ENCODE data around the gene WNK1. TPM values are rescaled to one million over a fixed set of nuclear protein-coding genes. Genes with fewer than 3 reads are reported as not detected.

The WNK1 gene
- total and polyA plus RNA-seq, 2 of the 8 experiments (the other 6 are each of a cell fraction or from before 2014, with no cell fraction given) = 88.2 to 157 TPM

DNA sequence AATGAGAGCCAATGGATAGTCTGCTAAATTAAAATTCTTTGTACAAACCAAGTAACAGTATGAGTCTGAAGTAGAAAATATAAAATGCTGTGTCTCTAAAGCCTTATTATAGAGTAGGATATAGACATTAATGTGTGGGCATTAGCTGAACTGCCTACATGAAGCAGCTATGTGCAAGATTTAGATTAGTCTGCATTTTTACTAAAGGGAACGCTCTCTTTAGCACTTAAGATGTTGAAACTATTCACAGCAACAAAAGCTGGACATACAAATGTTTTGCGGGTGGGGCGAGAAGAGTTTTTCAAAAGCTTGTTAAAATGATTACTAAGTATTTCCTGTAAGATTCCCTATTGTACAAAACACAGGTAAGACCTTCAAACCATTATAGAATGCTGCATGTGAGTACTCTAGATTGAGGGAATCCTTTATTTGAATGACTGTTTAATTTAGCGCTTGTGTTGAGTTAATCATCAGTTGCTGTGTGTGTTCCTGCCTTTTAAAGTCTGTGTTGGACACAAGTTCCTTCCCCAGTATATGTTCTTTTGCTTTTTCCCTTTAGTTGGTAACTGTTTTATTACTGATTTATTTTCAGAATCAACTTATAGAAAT is 110.0 kb downstream of the WNK1 start:
- Histone ChIP-seq H3K56ac (replicated peaks; ENCODE audit: insufficient read length, low read depth, low read length) (no peak overlapping the region), H2BK120ac (replicated peaks; ENCODE audit: low read depth, low read length) (no peak overlapping the region), H3K27me3 (replicated peaks in 1 of 4; ENCODE audit: control insufficient read depth in 3 of 4, extremely low read depth in 1 of 4, insufficient read depth in 3 of 4, low read length in 3 of 4) (no peaks in the 10 kb centered on the region), H4K91ac (replicated peaks; ENCODE audit: insufficient read length, low read length) (no peak overlapping the region), H2AFZ (ENCODE audit: low read length) (no peak overlapping the region), H2BK20ac (ENCODE audit: low read length) (no peak overlapping the region), H2BK15ac (ENCODE audit: low read length) (no peak overlapping the region), H3K23me2 (ENCODE audit: low read depth, low read length) (no peaks in the 10 kb centered on the region), H3K4me1 (replicated peaks in 1 of 4; ENCODE audit: control insufficient read depth in 3 of 4, insufficient read depth in 4 of 4, low read length in 3 of 4) (no peaks in the 10 kb centered on the region), H2BK5ac (ENCODE audit: low read depth, low read length) (no peak overlapping the region), H3K27ac (ENCODE audit: low read depth, low read length) (no peak overlapping the region), H3K9me3 (ENCODE audit: insufficient read depth in 2 of 2, low read depth in 1 of 2, low read length in 1 of 2) (no peaks in the 10 kb centered on the region), H4K5ac (ENCODE audit: insufficient read length, low read depth, low read length) (no peak overlapping the region), H3K4ac (replicated peaks; ENCODE audit: insufficient read length, low read depth, low read length) (no peak overlapping the region), H4K20me1 (replicated peaks in 1 of 2; ENCODE audit: control insufficient read depth in 1 of 2, insufficient read depth in 2 of 2, low read length in 2 of 2) (peaks cover 2% of the 10 kb centered on the region in 2 experiments), H3K79me1 (ENCODE audit: low read depth, low read length) (no peaks in the 10 kb centered on the region), H3K4me3 (ENCODE audit: extremely low read depth in 1 of 4, insufficient read depth in 2 of 4, low read depth in 3 of 4, low read length in 4 of 4) (no peak overlapping the region), H4K8ac (ENCODE audit: extremely low read depth, insufficient read depth, low read length) (no peak overlapping the region), H3K9ac (replicated peaks in 1 of 4; ENCODE audit: extremely low read depth in 1 of 4, low read depth in 3 of 4, low read length in 3 of 4) (no peak overlapping the region), H2BK12ac (ENCODE audit: low read depth, low read length) (no peak overlapping the region), H3K23ac (ENCODE audit: insufficient read length) (no peak overlapping the region), H3K79me2 (ENCODE audit: control insufficient read depth in 1 of 2, insufficient read depth in 2 of 2, low read length in 2 of 2) (no peaks in the 10 kb centered on the region), H3K36me3 (ENCODE audit: control insufficient read depth in 2 of 4, insufficient read depth in 4 of 4, low read length in 3 of 4) (peaks cover 6 to 44% (median 19%) of the 10 kb centered on the region in 4 experiments; a peak in 7 of 8 replicates), H3K4me2 (ENCODE audit: insufficient read depth in 1 of 2, low read depth in 2 of 2, low read length in 2 of 2) (no peak overlapping the region), H3K14ac (ENCODE audit: insufficient read length) (no peak overlapping the region), H2AK5ac (ENCODE audit: low read depth, low read length) (no peak overlapping the region), H3K18ac (ENCODE audit: extremely low read depth, low read length) (no peak overlapping the region)
- DNase-seq (ENCODE audit: low read depth in 1 of 2, low spot score in 2 of 2) = no peak
- CTCF ChIA-PET (ENCODE audit: partially characterized antibody) = interaction anchor here (0.5 to 1.6 kb wide), 3 partner anchors 12 to 691 kb away, joined by 3 to 5 read pairs (median 4); no protein-coding TSS in a partner anchor
- FAIRE-seq = no peak
- POLR2A ChIA-PET (ENCODE audit: partially characterized antibody) = interaction anchor here (1.0 kb wide), 1 partner anchor 47 kb away, joined by 3 read pairs; no protein-coding TSS in a partner anchor
- 92% methylated on average over 4 of the region's 4 CpGs; no CpG with 5 or more reads in 1 of the 2 experiments for WGBS, 2 experiments (ENCODE audit: extremely low coverage in 1 of 2, insufficient coverage in 1 of 2, insufficient read length in 1 of 2, insufficient replicate concordance in 2 of 2, low coverage in 1 of 2, low lambda C conversion rate in 2 of 2, missing lambda C conversion rate in 1 of 2)
- TF ChIP-seq NANOG (IDR thresholded peaks at IDR 0.05; ENCODE audit: insufficient read depth, low read depth, low read length, poor library complexity, severe bottlenecking) (no peak), RFX5 (IDR thresholded peaks at IDR 0.05; ENCODE audit: borderline replicate concordance, low read depth, low read length) (no peak), SIX5 (IDR thresholded peaks at IDR 0.05; ENCODE audit: low read depth, low read length) (no peak), TBP (IDR thresholded peaks at IDR 0.05; ENCODE audit: low read depth, low read length) (no peak), RNF2 (IDR thresholded peaks at IDR 0.05; ENCODE audit: borderline replicate concordance, low read depth, low read length, missing control alignments, poor library complexity, severe bottlenecking) (no peak), NRF1 (IDR thresholded peaks at IDR 0.05; ENCODE audit: low read depth, low read length) (no peak), EZH2 (IDR thresholded peaks at IDR 0.05; ENCODE audit: low read depth, low read length, severe bottlenecking) (no peak), SP1 (IDR thresholded peaks at IDR 0.05; ENCODE audit: low read depth, low read length) (no peak), CREB1 (IDR thresholded peaks at IDR 0.05) (no peak), TCF12 (IDR thresholded peaks at IDR 0.05; ENCODE audit: low read depth, low read length) (no peak), FOSL1 (IDR thresholded peaks at IDR 0.05; ENCODE audit: insufficient read depth, low read depth, low read length) (no peak)
- TF ChIP-seq, protein P1, sequence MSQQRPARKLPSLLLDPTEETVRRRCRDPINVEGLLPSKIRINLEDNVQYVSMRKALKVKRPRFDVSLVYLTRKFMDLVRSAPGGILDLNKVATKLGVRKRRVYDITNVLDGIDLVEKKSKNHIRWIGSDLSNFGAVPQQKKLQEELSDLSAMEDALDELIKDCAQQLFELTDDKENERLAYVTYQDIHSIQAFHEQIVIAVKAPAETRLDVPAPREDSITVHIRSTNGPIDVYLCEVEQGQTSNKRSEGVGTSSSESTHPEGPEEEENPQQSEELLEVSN (IDR thresholded peaks at IDR 0.05) = no peak

Data from H1 (cell line).